Stimulated activated naive CD8-positive, alpha-beta T cell treated with anti-CD3 and anti-CD28 coated beads, Interleukin-15, amount 100 ng/mL, for 72 hours (primary cell): ENCODE data around the gene ATP6V1C2.

Experiments used
- ATAC-seq: fragments of 150-1000 bp; cut with Tn5 transposase; 2 replicates; pipeline ENCODE4 v1.10.0; 2021; ENCODE audit warnings: mild to moderate bottlenecking, moderate library complexity
- DNase-seq, 2 donors: peaks; one replicate each; pipeline ENCODE4 v3.0.0; 2021 to 2022
- H3K27ac Mint-ChIP-seq, 2 donors: one replicate each; pipeline ENCODE4 v1.8.0; 2022; ENCODE audit warnings: mild to moderate bottlenecking in 2 of 2, mixed read lengths in 2 of 2, moderate library complexity in 2 of 2
- H3K27me3 Mint-ChIP-seq: one replicate; pipeline ENCODE4 v1.8.0; 2022; ENCODE audit warnings: mixed read lengths
- H3K4me1 Mint-ChIP-seq: one replicate; pipeline ENCODE4 v1.8.0; 2022; ENCODE audit warnings: mild to moderate bottlenecking, mixed read lengths
- H3K4me3 Mint-ChIP-seq, 2 donors: one replicate each; pipeline ENCODE4 v1.8.0; 2022; ENCODE audit warnings: mild to moderate bottlenecking in 2 of 2, mixed read lengths in 2 of 2, moderate library complexity in 1 of 2
- H3K9me3 Mint-ChIP-seq, 2 donors: one replicate each; pipeline ENCODE4 v1.8.0; 2022; ENCODE audit warnings: mixed read lengths in 2 of 2

Gene ATP6V1C2

GRCh38 chr2:10712185-10712809 is 9.1 kb upstream of the ATP6V1C2 start:
- no peak for DNase-seq
- ATAC-seq: peak; percentile 60
- Mint-ChIP-seq H3K4me3 (peak overlapping the region; percentile 33 to 36), H3K4me1 (peaks cover 9% of the 10 kb centered on the region), H3K27ac (peak overlapping the region in 1 of 2 donors; percentile 37), H3K9me3 (no peaks in the 10 kb centered on the region), H3K27me3 (peaks cover 35% of the 10 kb centered on the region)

GRCh38 chr2:10716581-10716980 is 4.8 kb upstream of the ATP6V1C2 start:
- DNase-seq (no peak), ATAC-seq (no peak)
- no peak overlapping the region for H3K27ac Mint-ChIP-seq
- H3K9me3 Mint-ChIP-seq: no peaks in the 10 kb centered on the region
- peaks cover 16% of the 10 kb centered on the region for H3K4me1 Mint-ChIP-seq
- H3K27me3 Mint-ChIP-seq: peaks cover 43% of the 10 kb centered on the region
- no peak overlapping the region for H3K4me3 Mint-ChIP-seq

- Mint-ChIP-seq H3K4me3 (no peak overlapping the region), H3K27me3 (peaks cover 54% of the 10 kb centered on the region), H3K27ac (no peak overlapping the region), H3K4me1 (peaks cover 18% of the 10 kb centered on the region), H3K9me3 (no peaks in the 10 kb centered on the region)
- no peak for DNase-seq
- ATAC-seq: no peak
Observed at GRCh38 chr2:10717628-10718027, 3.8 kb upstream of the ATP6V1C2 start.

- Mint-ChIP-seq H3K27ac (no peak overlapping the region), H3K9me3 (no peaks in the 10 kb centered on the region), H3K27me3 (peaks cover 74% of the 10 kb centered on the region), H3K4me1 (peaks cover 17% of the 10 kb centered on the region), H3K4me3 (peak overlapping the region; percentile 39 to 69)
- ATAC-seq: no peak
- DNase-seq: no peak
Observed at GRCh38 chr2:10720306-10720705, 1.1 kb upstream of the ATP6V1C2 start.

- no peaks in the 10 kb centered on the region for H3K9me3 Mint-ChIP-seq
- DNase-seq (no peak), ATAC-seq (no peak)
- H3K27me3 Mint-ChIP-seq: peaks cover 74% of the 10 kb centered on the region
- H3K4me3 Mint-ChIP-seq: peak overlapping the region; percentile 39 to 69
- H3K27ac Mint-ChIP-seq: no peak overlapping the region
- peaks cover 17% of the 10 kb centered on the region for H3K4me1 Mint-ChIP-seq
Observed at GRCh38 chr2:10720947-10721395, 459 bp upstream of the ATP6V1C2 start.

- DNase-seq (no peak), ATAC-seq (no peak)
- Mint-ChIP-seq H3K27ac (no peak overlapping the region), H3K4me1 (peaks cover 17% of the 10 kb centered on the region), H3K9me3 (no peaks in the 10 kb centered on the region), H3K27me3 (peaks cover 64% of the 10 kb centered on the region), H3K4me3 (peak overlapping the region; percentile 12 to 25)
Observed at GRCh38 chr2:10722252-10722825, 909 bp downstream of the ATP6V1C2 start.

GRCh38 chr2:10732924-10733565 is 11.6 kb downstream of the ATP6V1C2 start:
- Mint-ChIP-seq H3K4me3 (no peak overlapping the region), H3K27me3 (peaks cover 22% of the 10 kb centered on the region), H3K4me1 (peaks cover 6% of the 10 kb centered on the region), H3K27ac (peak overlapping the region in 1 of 2 donors; percentile 23), H3K9me3 (no peaks in the 10 kb centered on the region)
- DNase-seq: no peak
- ATAC-seq: no peak

GRCh38 chr2:10733566-10733925 is 12.1 kb downstream of the ATP6V1C2 start:
- Mint-ChIP-seq H3K4me3 (no peak overlapping the region), H3K27ac (no peak overlapping the region), H3K27me3 (peaks cover 27% of the 10 kb centered on the region), H3K9me3 (no peaks in the 10 kb centered on the region), H3K4me1 (peaks cover 6% of the 10 kb centered on the region)
- ATAC-seq (no peak), DNase-seq (no peak)

- no peak for ATAC-seq
- Mint-ChIP-seq H3K4me1 (peaks cover 6% of the 10 kb centered on the region), H3K9me3 (no peaks in the 10 kb centered on the region), H3K4me3 (no peak overlapping the region), H3K27me3 (peaks cover 28% of the 10 kb centered on the region), H3K27ac (no peak overlapping the region)
- DNase-seq: no peak
Observed at GRCh38 chr2:10733980-10734379, 12.6 kb downstream of the ATP6V1C2 start.

- ATAC-seq (no peak), DNase-seq (no peak)
- Mint-ChIP-seq H3K27me3 (peaks cover 28% of the 10 kb centered on the region), H3K4me3 (no peak overlapping the region), H3K9me3 (no peaks in the 10 kb centered on the region), H3K27ac (peak overlapping the region in 1 of 2 donors; percentile 42), H3K4me1 (no peaks in the 10 kb centered on the region)
Observed at GRCh38 chr2:10738192-10738591, 16.8 kb downstream of the ATP6V1C2 start.

- DNase-seq (no peak), ATAC-seq (no peak)
- H3K4me1 Mint-ChIP-seq: peaks cover 2% of the 10 kb centered on the region
- H3K27me3 Mint-ChIP-seq: peaks cover 14% of the 10 kb centered on the region
- no peaks in the 10 kb centered on the region for H3K9me3 Mint-ChIP-seq
- H3K27ac Mint-ChIP-seq: no peak overlapping the region
- H3K4me3 Mint-ChIP-seq: no peak overlapping the region
Observed at GRCh38 chr2:10740226-10740625, 18.8 kb downstream of the ATP6V1C2 start.

GRCh38 chr2:10741139-10741538 is 19.7 kb downstream of the ATP6V1C2 start:
- Mint-ChIP-seq H3K27ac (no peak overlapping the region), H3K27me3 (peaks cover 8% of the 10 kb centered on the region), H3K4me3 (no peak overlapping the region), H3K4me1 (peaks cover 11% of the 10 kb centered on the region), H3K9me3 (no peaks in the 10 kb centered on the region)
- no peak for DNase-seq
- no peak for ATAC-seq

GRCh38 chr2:10742666-10743065 is 21.2 kb downstream of the ATP6V1C2 start:
- ATAC-seq: no peak
- Mint-ChIP-seq H3K4me3 (no peak overlapping the region), H3K27ac (no peak overlapping the region)

GRCh38 chr2:10750610-10751009 is 29.2 kb downstream of the ATP6V1C2 start:
- no peak for DNase-seq
- Mint-ChIP-seq H3K4me3 (no peak overlapping the region), H3K4me1 (peaks cover 7% of the 10 kb centered on the region)

More at GRCh38 chr2:10742666-10743065, 21.2 kb downstream of the ATP6V1C2 start:
- Mint-ChIP-seq H3K9me3 (no peaks in the 10 kb centered on the region), H3K27me3 (peaks cover 7% of the 10 kb centered on the region), H3K4me1 (peaks cover 12% of the 10 kb centered on the region)
- no peak for DNase-seq

GRCh38 chr2:10752236-10752635 is 30.8 kb downstream of the ATP6V1C2 start:
- Mint-ChIP-seq H3K4me1 (no peaks in the 10 kb centered on the region), H3K27ac (no peak overlapping the region), H3K4me3 (no peak overlapping the region), H3K9me3 (no peaks in the 10 kb centered on the region), H3K27me3 (peaks cover 27% of the 10 kb centered on the region)
- DNase-seq: no peak
- ATAC-seq: no peak

More at GRCh38 chr2:10750610-10751009, 29.2 kb downstream of the ATP6V1C2 start:
- H3K9me3 Mint-ChIP-seq: no peaks in the 10 kb centered on the region
- H3K27me3 Mint-ChIP-seq: peaks cover 27% of the 10 kb centered on the region
- no peak for ATAC-seq
- no peak overlapping the region for H3K27ac Mint-ChIP-seq

GRCh38 chr2:10753156-10753555 is 31.7 kb downstream of the ATP6V1C2 start:
- H3K27ac Mint-ChIP-seq: no peak overlapping the region

More at GRCh38 chr2:10753156-10753555, 31.7 kb downstream of the ATP6V1C2 start:
- peaks cover 27% of the 10 kb centered on the region for H3K27me3 Mint-ChIP-seq
- no peaks in the 10 kb centered on the region for H3K4me1 Mint-ChIP-seq
- DNase-seq (no peak), ATAC-seq (no peak)
- no peaks in the 10 kb centered on the region for H3K9me3 Mint-ChIP-seq
- no peak overlapping the region for H3K4me3 Mint-ChIP-seq
